BLaER1 treated with 17β-estradiol and CSF1 and Interleukin-3, amounts not matched to agents 10 nM and 100 nM (cell line): ENCODE data around the gene ANGPTL8.

Experiments
- H3K27ac ChIP-seq, 11 experiments: shearing (Covaris generic); formaldehyde crosslinking; 2 replicates each; pipeline ENCODE4 v1.8.1; 2022
- H3K27me3 ChIP-seq, 11 experiments: shearing (Covaris generic); formaldehyde crosslinking; 2 replicates each; pipeline ENCODE4 v1.8.1; 2022
- H3K36me3 ChIP-seq, 11 experiments: shearing (Covaris generic); formaldehyde crosslinking; 2 replicates each; pipeline ENCODE4 v1.8.1; 2022
- H3K4me1 ChIP-seq, 10 experiments: shearing (Covaris generic); formaldehyde crosslinking; 2 replicates each; pipeline ENCODE4 v1.8.1; 2022
- H3K4me2 ChIP-seq, 11 experiments: shearing (Covaris generic); formaldehyde crosslinking; 2 replicates each; pipeline ENCODE4 v1.8.1; 2022
- H3K4me3 ChIP-seq, 10 experiments: shearing (Covaris generic); formaldehyde crosslinking; 2 replicates each; pipeline ENCODE4 v1.8.1; 2022
- H3K9ac ChIP-seq, 11 experiments: shearing (Covaris generic); formaldehyde crosslinking; 2 replicates each; pipeline ENCODE4 v1.8.1; 2022
- H3K9me3 ChIP-seq, 11 experiments: shearing (Covaris generic); formaldehyde crosslinking; replicated peaks in 1 of 11; 2 replicates each; pipeline ENCODE4 v1.8.1; 2022
- H4K20me1 ChIP-seq, 11 experiments: shearing (Covaris generic); formaldehyde crosslinking; 2 replicates each; pipeline ENCODE4 v1.8.1; 2022
- Cebpa-rat ChIP-seq, 11 experiments: shearing (Covaris generic); IDR thresholded peaks; 2 replicates each; pipeline ENCODE4 v1.8.1; 2022

ANGPTL8 gene

DNA sequence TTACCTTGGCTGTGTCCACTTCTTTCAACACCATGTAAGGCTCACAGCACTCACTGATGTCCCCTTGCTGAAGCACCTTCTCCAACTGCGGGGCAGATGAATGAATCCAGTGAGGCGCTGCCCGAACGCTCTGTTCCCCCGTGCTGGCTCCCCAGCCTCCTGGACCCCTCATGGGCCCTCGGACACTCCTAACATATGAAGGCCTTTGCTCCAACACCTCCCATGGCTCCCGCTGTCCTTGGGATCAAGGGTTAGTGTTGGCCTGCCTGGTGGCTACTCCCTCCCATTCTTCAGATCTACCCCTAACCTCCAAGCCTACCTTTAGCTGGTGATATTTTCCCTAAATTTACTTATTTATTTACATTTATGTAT, 4.4 kb downstream of the ANGPTL8 start:
- peaks cover 0 to 8% (median 0%) of the 10 kb centered on the region in 10 experiments; a peak in 2 of 20 replicates for H3K4me1 ChIP-seq
- no peak overlapping the region for H3K27ac ChIP-seq
- peak overlapping the region in 5 of 11 experiments; percentile 9 to 48 (median 31); a peak in 6 of 22 replicates for H3K4me2 ChIP-seq
- H3K36me3 ChIP-seq, result no peaks in the 10 kb centered on the region; a peak in 1 of 22 replicates
- H4K20me1 ChIP-seq, result peaks cover 0 to 13% (median 0%) of the 10 kb centered on the region in 11 experiments; a peak in 4 of 22 replicates
- H3K9me3 ChIP-seq, result peaks cover 5 to 14% (median 11%) of the 10 kb centered on the region in 11 experiments; a peak in 21 of 22 replicates
- no peak for TF ChIP-seq Cebpa-rat (IDR thresholded peaks at IDR 0.05)
- peaks cover 0 to 28% (median 0%) of the 10 kb centered on the region in 11 experiments; a peak in 7 of 22 replicates for H3K27me3 ChIP-seq
- H3K9ac ChIP-seq, result no peak overlapping the region
- no peak overlapping the region for H3K4me3 ChIP-seq

DNA sequence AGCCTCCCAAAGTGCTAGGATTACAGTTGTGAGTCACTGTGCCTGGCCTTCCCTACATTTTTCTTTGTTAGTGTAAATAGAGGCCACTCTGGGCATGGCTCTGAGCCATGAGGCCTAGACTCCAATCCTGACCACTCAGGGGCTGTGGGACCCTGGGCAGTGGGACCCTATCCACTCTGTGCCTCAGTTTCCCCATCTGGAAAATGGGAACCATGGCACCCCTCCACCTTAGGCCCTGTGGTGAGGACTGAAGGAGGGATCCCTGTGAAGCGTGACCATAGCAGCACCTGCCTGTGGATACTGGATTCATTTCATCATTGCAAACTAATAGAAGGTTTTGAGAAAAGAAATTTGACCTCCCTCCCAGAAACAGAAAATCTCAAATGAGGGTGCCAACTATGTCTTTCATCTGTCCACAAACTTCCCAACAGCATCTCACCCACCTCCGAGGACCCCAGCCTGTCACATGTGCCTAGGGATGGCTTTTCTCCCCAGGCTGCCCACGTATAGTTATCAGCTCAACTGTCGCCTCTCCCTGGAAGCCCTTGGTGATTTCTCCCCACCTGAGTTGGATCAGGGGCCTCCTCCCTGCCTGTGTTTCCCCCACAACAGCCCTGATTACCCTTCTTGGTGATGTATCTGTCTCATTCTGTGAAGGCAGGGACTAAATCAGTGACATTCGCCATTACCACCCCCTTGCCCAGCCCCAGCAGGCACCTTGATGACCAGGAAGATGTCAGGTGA, 5.6 kb downstream of the ANGPTL8 start:
- peaks cover 0 to 28% (median 0%) of the 10 kb centered on the region in 11 experiments; a peak in 7 of 22 replicates for H3K27me3 ChIP-seq
- TF ChIP-seq Cebpa-rat (IDR thresholded peaks at IDR 0.05), result no peak
- H3K4me2 ChIP-seq, result no peak overlapping the region
- H4K20me1 ChIP-seq, result peaks cover 0 to 13% (median 0%) of the 10 kb centered on the region in 11 experiments; a peak in 4 of 22 replicates
- H3K36me3 ChIP-seq, result no peaks in the 10 kb centered on the region
- peaks cover 0 to 8% (median 0%) of the 10 kb centered on the region in 10 experiments; a peak in 2 of 20 replicates for H3K4me1 ChIP-seq
- no peak overlapping the region for H3K27ac ChIP-seq
- H3K9ac ChIP-seq, result no peak overlapping the region
- no peak overlapping the region for H3K4me3 ChIP-seq
- H3K9me3 ChIP-seq, result peaks cover 0 to 1% (median 0%) of the 10 kb centered on the region in 11 experiments; a peak in 3 of 22 replicates

DNA sequence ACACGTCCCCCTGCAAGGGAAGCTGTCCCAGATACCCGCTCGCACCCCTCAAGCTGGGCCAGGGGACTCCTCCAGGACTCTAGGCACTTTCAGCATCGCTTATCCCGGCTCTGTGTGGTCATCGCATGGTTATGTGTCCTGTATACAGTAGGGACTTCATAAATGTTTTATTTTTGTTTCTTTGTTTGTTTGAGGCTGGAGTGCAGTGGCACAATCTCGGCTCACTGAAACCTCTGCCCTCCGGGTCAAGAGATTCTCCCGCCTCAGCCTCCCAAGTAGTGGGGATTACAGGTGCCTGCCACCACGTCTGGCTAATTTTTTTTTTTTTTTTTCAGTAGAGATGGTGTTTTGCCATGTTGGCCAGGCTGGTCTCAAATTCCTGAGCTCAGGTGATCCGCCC, 7.5 kb downstream of the ANGPTL8 start:
- Histone ChIP-seq H4K20me1 (peaks cover 0 to 13% (median 0%) of the 10 kb centered on the region in 11 experiments; a peak in 4 of 22 replicates), H3K36me3 (no peaks in the 10 kb centered on the region), H3K4me2 (no peak overlapping the region), H3K4me3 (no peak overlapping the region), H3K27ac (no peak overlapping the region), H3K4me1 (peaks cover 0 to 8% (median 0%) of the 10 kb centered on the region in 10 experiments; a peak in 2 of 20 replicates), H3K27me3 (peaks cover 0 to 24% (median 0%) of the 10 kb centered on the region in 11 experiments; a peak in 7 of 22 replicates), H3K9ac (no peak overlapping the region), H3K9me3 (no peaks in the 10 kb centered on the region)
- TF ChIP-seq Cebpa-rat (IDR thresholded peaks at IDR 0.05), result no peak

DNA sequence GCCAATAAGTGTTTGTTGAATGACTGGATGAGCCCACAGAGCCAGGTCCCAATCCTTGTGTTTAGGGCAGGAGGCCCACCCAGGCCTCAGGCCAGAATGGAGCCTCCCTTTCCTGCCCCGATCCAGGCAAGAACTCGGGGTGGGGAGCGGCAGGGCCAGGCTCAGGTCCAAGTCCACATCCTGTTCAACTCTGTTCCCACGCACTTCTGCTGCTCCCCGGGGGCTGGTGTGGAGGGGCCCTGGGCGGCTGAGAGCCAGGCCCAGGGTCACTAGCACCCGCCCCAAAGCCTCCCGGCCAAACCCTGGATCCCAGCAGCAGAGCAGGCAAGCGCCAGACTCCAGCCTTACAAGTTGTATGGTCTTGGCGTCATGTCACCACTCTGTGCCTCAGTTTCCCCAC, 8.0 kb downstream of the ANGPTL8 start:
- Histone ChIP-seq H3K9me3 (no peaks in the 10 kb centered on the region), H3K9ac (no peak overlapping the region), H3K27ac (no peak overlapping the region), H3K4me2 (no peak overlapping the region), H4K20me1 (peaks cover 0 to 15% (median 0%) of the 10 kb centered on the region in 11 experiments; a peak in 4 of 22 replicates), H3K4me1 (peaks cover 0 to 8% (median 0%) of the 10 kb centered on the region in 10 experiments; a peak in 2 of 20 replicates), H3K36me3 (no peaks in the 10 kb centered on the region), H3K27me3 (peaks cover 0 to 22% (median 0%) of the 10 kb centered on the region in 11 experiments; a peak in 4 of 22 replicates), H3K4me3 (no peak overlapping the region)
- no peak for TF ChIP-seq Cebpa-rat (IDR thresholded peaks at IDR 0.05)

GRCh38 chr19:11247934-11248333, 8.5 kb downstream of the ANGPTL8 start:
- peaks cover 0 to 27% (median 0%) of the 10 kb centered on the region in 11 experiments; a peak in 4 of 22 replicates for H3K27me3 ChIP-seq
- H3K27ac ChIP-seq, result no peak overlapping the region
- peaks cover 0 to 16% (median 0%) of the 10 kb centered on the region in 11 experiments; a peak in 5 of 22 replicates for H4K20me1 ChIP-seq
- no peak for TF ChIP-seq Cebpa-rat (IDR thresholded peaks at IDR 0.05)
- no peaks in the 10 kb centered on the region for H3K36me3 ChIP-seq
- peaks cover 0 to 7% (median 0%) of the 10 kb centered on the region in 10 experiments; a peak in 2 of 20 replicates for H3K4me1 ChIP-seq
- no peak overlapping the region for H3K4me2 ChIP-seq
- no peak overlapping the region for H3K4me3 ChIP-seq
- H3K9me3 ChIP-seq, result no peaks in the 10 kb centered on the region
- H3K9ac ChIP-seq, result no peak overlapping the region

DNA sequence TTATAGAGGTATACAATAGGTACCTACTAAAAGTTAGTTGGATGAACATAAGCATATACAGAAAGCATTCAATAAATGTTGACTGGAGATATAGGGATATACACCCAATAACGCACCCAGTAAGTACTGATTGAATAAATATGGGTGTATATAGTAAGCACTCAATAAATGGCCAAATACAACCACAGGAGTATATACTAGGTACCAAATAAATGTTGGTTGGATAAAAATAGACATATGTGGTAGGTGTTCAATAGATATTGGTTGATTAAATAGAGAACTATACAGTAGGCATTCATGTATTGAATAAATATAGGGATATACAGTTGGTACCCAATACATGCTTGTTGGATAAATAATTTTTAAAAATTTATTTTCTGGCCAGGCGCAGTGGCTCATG, 9.4 kb downstream of the ANGPTL8 start:
- no peak for TF ChIP-seq Cebpa-rat (IDR thresholded peaks at IDR 0.05)
- Histone ChIP-seq H3K27ac (no peak overlapping the region), H3K9me3 (no peaks in the 10 kb centered on the region), H3K4me2 (no peak overlapping the region), H3K4me1 (no peaks in the 10 kb centered on the region), H3K27me3 (peaks cover 0 to 31% (median 0%) of the 10 kb centered on the region in 11 experiments; a peak in 3 of 22 replicates), H3K9ac (no peak overlapping the region), H3K4me3 (no peak overlapping the region), H3K36me3 (no peaks in the 10 kb centered on the region), H4K20me1 (peaks cover 0 to 19% (median 0%) of the 10 kb centered on the region in 11 experiments; a peak in 6 of 22 replicates)

DNA sequence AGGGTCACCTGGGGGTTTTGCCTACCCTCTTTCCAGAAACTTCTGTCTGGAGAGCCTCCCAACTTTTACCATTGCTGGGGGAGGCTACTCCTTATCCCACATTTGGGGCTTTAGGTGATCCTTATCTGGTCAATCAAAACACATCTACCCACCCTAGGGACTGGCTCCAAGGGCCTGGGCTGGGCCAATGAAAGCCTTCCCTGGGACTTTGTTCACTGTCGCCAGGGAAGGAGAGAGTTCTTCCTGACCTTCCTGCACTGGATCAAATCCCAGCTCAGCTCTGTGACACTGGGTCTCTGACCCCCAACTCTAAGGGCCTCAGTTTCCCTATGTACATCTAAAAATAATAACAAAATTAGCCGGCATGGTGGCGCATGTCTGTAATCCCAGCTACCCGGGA, 11.8 kb downstream of the ANGPTL8 start:
- no peaks in the 10 kb centered on the region for H3K9me3 ChIP-seq
- peaks cover 3 to 45% (median 18%) of the 10 kb centered on the region in 11 experiments; a peak in 21 of 22 replicates for H3K27me3 ChIP-seq
- H3K36me3 ChIP-seq, result no peaks in the 10 kb centered on the region
- H3K9ac ChIP-seq, result no peak overlapping the region
- H3K4me1 ChIP-seq, result peaks cover 0 to 3% (median 0%) of the 10 kb centered on the region in 10 experiments; a peak in 2 of 20 replicates
- no peak overlapping the region for H3K4me2 ChIP-seq
- TF ChIP-seq Cebpa-rat (IDR thresholded peaks at IDR 0.05), result no peak
- H3K4me3 ChIP-seq, result no peak overlapping the region
- H3K27ac ChIP-seq, result no peak overlapping the region
- peaks cover 0 to 31% (median 0%) of the 10 kb centered on the region in 11 experiments; a peak in 5 of 22 replicates for H4K20me1 ChIP-seq

GRCh38 chr19:11251650-11252314, 12.4 kb downstream of the ANGPTL8 start:
- Histone ChIP-seq H4K20me1 (peaks cover 0 to 31% (median 0%) of the 10 kb centered on the region in 11 experiments; a peak in 4 of 22 replicates), H3K4me3 (no peak overlapping the region), H3K27ac (no peak overlapping the region), H3K4me2 (no peak overlapping the region), H3K36me3 (no peaks in the 10 kb centered on the region), H3K9ac (no peak overlapping the region), H3K9me3 (no peaks in the 10 kb centered on the region), H3K4me1 (peaks cover 0 to 5% (median 0%) of the 10 kb centered on the region in 10 experiments; a peak in 2 of 20 replicates), H3K27me3 (peaks cover 9 to 47% (median 24%) of the 10 kb centered on the region in 11 experiments; a peak in 21 of 22 replicates)
- no peak for TF ChIP-seq Cebpa-rat (IDR thresholded peaks at IDR 0.05)
